Hematopoietic multipotent progenitor cell treated with erythropoietin and hydrocortisone succinate and interleukin-3 and kit ligand, for 17 days (in vitro differentiated cells): ENCODE data around the gene MIOX.
A peak's percentile ranks its signal among the peaks of the same experiment; 100 is the strongest.
"Not testable (repeated sequence)": the region's sequence is repeated elsewhere in the genome, so short reads cannot be mapped to it uniquely, and the experiment has no call there.

Experiments
- DNase-seq: peaks from one replicate; pipeline ENCODE4 v3.0.0-alpha.2; 2015; ENCODE audit warnings: low spot score

Gene MIOX

GRCh38 chr22:50529897-50530579 lies 43.4 kb downstream of the MIOX start, which contains the start of gene TYMP:
TYMP (minus strand) TSS chr22:50530012; CDS start chr22:50529709, 303 bp downstream.
- peak; percentile 42 for DNase-seq

- DNase-seq = no peak
Measured at GRCh38 chr22:50530580-50530876, 43.9 kb downstream of the MIOX start.

- no peak for DNase-seq
Measured at GRCh38 chr22:50530877-50531545, 44.4 kb downstream of the MIOX start.

- no peak for DNase-seq
Measured at GRCh38 chr22:50531546-50531961, 44.9 kb downstream of the MIOX start.

- DNase-seq = no peak
Measured at GRCh38 chr22:50531962-50532674, 45.5 kb downstream of the MIOX start.

GRCh38 chr22:50532824-50533796 lies 46.5 kb downstream of the MIOX start:
- no peak for DNase-seq

GRCh38 chr22:50533856-50534711 lies 47.4 kb downstream of the MIOX start:
- not testable (repeated sequence) for DNase-seq

GRCh38 chr22:50535113-50535512 lies 48.5 kb downstream of the MIOX start:
- no peak for DNase-seq

GRCh38 chr22:50536226-50536625 lies 49.6 kb downstream of the MIOX start:
- no peak for DNase-seq

GRCh38 chr22:50537765-50538164 lies 51.1 kb downstream of the MIOX start:
- DNase-seq = no peak
